ENCODE results near the gene GNG4.
"Not testable (repeated sequence)": the region's sequence is repeated elsewhere in the genome, so short reads cannot be mapped to it uniquely, and the experiment has no call there.

The GNG4 gene

GRCh38 chr1:235648954-235649367 lies 623 bp downstream of the GNG4 start:
- no peak overlapping the region for H3K27ac ChIP-seq
- no peaks in the 10 kb centered on the region for H3K36me3 ChIP-seq (replicated peaks)
- in situ Hi-C loops (cut with HindIII; ENCODE audit: low pct_ligation_motif_present, low sequenced_read_pairs): no loop called here
- peaks cover 4% of the 10 kb centered on the region for H3K27me3 ChIP-seq (replicated peaks)
- H3K4me3 ChIP-seq (ENCODE audit: low read depth, low read length): peak overlapping the region; percentile 48
- DNase-seq: peak; percentile 54
- TF ChIP-seq, protein P1, sequence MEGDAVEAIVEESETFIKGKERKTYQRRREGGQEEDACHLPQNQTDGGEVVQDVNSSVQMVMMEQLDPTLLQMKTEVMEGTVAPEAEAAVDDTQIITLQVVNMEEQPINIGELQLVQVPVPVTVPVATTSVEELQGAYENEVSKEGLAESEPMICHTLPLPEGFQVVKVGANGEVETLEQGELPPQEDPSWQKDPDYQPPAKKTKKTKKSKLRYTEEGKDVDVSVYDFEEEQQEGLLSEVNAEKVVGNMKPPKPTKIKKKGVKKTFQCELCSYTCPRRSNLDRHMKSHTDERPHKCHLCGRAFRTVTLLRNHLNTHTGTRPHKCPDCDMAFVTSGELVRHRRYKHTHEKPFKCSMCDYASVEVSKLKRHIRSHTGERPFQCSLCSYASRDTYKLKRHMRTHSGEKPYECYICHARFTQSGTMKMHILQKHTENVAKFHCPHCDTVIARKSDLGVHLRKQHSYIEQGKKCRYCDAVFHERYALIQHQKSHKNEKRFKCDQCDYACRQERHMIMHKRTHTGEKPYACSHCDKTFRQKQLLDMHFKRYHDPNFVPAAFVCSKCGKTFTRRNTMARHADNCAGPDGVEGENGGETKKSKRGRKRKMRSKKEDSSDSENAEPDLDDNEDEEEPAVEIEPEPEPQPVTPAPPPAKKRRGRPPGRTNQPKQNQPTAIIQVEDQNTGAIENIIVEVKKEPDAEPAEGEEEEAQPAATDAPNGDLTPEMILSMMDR (IDR thresholded peaks at IDR 0.05; ENCODE audit: low read depth, low read length, missing control alignments): no peak

DNA sequence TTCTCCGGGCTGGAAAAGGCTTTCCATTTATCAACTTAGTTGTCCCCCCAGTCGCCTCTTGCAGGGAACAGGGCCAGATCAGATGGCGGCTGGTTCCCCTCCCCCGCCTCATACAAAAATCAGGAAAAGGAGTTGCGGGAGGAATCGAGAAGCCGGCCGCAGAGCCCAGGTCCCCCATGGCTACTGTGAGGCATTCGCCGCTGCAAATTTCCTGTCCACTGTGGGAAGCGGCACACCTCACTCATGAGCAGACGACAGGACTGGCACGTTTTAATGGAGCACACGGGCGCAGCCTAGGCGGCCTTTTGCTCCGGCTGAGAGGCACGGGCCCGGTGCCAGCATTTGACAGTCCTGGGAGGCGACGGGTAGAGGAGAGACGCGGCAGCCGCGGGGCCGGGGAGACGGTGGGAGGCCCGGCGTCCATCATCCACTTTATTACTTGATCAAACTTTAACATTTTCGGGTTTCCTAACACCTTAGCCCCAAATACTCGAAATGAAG lies 1.1 kb downstream of the GNG4 start:
- TF ChIP-seq, protein P1 (IDR thresholded peaks at IDR 0.05; ENCODE audit: low read depth, low read length, missing control alignments): no peak
- H3K4me3 ChIP-seq (ENCODE audit: low read depth, low read length): peak overlapping the region; percentile 24
- DNase-seq: no peak
- H3K27me3 ChIP-seq (replicated peaks): peaks cover 4% of the 10 kb centered on the region
- H3K36me3 ChIP-seq (replicated peaks): no peaks in the 10 kb centered on the region
- no peak overlapping the region for H3K27ac ChIP-seq
- in situ Hi-C loops (cut with HindIII; ENCODE audit: low pct_ligation_motif_present, low sequenced_read_pairs): no loop called here

DNA sequence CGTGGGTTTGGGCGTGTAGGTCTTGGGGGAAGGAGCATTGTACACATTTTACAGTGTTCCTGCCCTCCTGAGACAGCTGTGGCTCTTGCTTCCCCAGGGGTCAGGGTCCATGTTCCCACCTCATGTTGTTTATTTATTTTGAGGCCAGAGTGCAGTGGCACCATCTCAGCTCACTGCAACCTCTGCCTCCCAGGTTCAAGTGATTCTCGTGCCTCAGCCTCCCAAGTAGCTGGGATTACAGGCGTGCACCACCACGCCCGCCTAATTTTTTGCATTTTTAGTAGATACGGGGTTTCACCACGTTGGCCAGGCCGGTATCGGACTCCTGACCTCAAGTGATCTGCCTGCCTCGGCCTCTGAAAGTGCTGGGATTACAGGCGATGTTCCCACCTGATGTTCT lies 2.0 kb downstream of the GNG4 start:
- in situ Hi-C loops (cut with HindIII; ENCODE audit: low pct_ligation_motif_present, low sequenced_read_pairs); H3K27me3 ChIP-seq (replicated peaks); H3K36me3 ChIP-seq (replicated peaks): not testable (repeated sequence)

DNA sequence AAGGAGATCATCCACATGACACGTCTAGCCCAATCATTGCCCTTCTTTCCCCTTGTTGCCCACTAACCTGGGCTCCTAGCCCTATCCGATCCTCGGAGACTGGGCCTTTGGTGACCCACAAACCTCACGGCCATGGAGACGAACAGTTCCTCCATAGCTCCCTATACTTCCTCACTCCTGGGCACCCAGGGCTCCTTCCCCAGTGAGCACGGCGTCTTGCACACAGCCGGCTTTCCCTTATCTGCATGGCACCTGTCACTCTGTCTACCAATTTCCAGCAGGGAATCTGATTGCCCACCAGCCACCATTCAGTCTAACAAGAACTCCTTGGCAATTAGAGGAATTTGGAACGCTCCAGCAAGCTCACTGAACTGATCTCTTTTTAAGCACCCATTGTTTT lies 3.1 kb downstream of the GNG4 start:
- no peak overlapping the region for H3K27ac ChIP-seq
- DNase-seq: no peak
- TF ChIP-seq, protein P1 (IDR thresholded peaks at IDR 0.05; ENCODE audit: low read depth, low read length, missing control alignments): no peak
- in situ Hi-C loops (cut with HindIII; ENCODE audit: low pct_ligation_motif_present, low sequenced_read_pairs): no loop called here
- H3K4me3 ChIP-seq (ENCODE audit: low read depth, low read length): no peak overlapping the region
- peaks cover 3% of the 10 kb centered on the region for H3K27me3 ChIP-seq (replicated peaks)
- no peaks in the 10 kb centered on the region for H3K36me3 ChIP-seq (replicated peaks)

More for the DNA sequence above, 2.0 kb downstream of the GNG4 start:
- H3K27ac ChIP-seq; DNase-seq; H3K4me3 ChIP-seq (ENCODE audit: low read depth, low read length): not testable (repeated sequence)

- Histone ChIP-seq H3K36me3 (replicated peaks) (no peaks in the 10 kb centered on the region), H3K27ac (no peak overlapping the region), H3K27me3 (replicated peaks) (peaks cover 2% of the 10 kb centered on the region), H3K4me3 (ENCODE audit: low read depth, low read length) (no peak overlapping the region)
- TF ChIP-seq, protein P1 (IDR thresholded peaks at IDR 0.05; ENCODE audit: low read depth, low read length, missing control alignments): no peak
- in situ Hi-C loops (cut with HindIII; ENCODE audit: low pct_ligation_motif_present, low sequenced_read_pairs): no loop called here
- DNase-seq: no peak
Observed at GRCh38 chr1:235644693-235645305, 4.8 kb downstream of the GNG4 start.

DNA sequence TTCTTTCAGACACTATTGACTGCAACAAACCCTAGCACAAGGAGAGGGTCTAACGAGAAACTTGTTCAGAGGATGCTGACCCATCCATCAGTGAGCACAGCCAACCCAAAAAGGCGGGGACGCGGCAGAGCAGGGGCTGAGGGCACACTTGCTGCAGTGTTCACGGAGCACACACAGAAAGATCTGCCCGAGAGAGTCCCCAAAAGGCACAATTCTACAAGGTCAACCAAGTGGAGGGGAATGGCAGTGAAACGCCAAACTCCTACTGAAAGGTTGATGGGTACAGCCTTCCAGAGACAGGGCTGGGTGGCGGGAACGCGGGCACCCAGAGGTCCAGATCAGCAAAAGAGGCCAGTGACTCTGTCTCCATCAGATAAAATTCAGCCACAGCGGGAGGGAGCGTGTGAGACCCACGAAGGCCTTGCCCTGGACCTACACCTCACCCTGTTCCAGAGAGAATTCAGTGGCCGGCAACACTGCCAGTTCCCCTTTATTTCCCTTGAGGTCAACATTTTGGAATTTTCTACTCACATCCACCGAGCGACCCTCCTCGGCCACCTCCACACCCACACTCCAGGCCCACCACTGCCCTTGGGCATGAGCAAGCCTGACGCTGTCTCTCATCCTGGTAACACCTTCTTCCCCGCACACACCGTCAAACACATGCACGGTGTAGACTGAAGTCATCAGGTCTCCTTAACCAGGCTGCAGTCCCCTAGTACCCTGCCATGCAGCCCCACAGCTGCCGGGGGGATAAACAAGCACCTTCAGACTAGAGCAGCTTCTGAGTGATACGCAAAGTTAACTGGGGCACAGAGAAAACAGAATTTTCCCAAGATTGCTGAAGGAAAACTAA lies 5.5 kb downstream of the GNG4 start:
- Histone ChIP-seq H3K4me3 (ENCODE audit: low read depth, low read length) (no peak overlapping the region), H3K36me3 (replicated peaks) (no peaks in the 10 kb centered on the region), H3K27ac (no peak overlapping the region), H3K27me3 (replicated peaks) (peaks cover 2% of the 10 kb centered on the region)
- in situ Hi-C loops (cut with HindIII; ENCODE audit: low pct_ligation_motif_present, low sequenced_read_pairs): no loop called here
- DNase-seq: no peak
- TF ChIP-seq, protein P1 (IDR thresholded peaks at IDR 0.05; ENCODE audit: low read depth, low read length, missing control alignments): no peak
